HG03460 (cell line): ENCODE results near the gene MITF.
"Not testable (repeated sequence)": the region's sequence is repeated elsewhere in the genome, so short reads cannot be mapped to it uniquely, and the experiment has no call there.

ENCODE experiments used
- ATAC-seq: cut with Tn5 transposase; IDR thresholded peaks from one replicate; pipeline ENCODE4 v1.9.1; 2021; ENCODE audit not compliant: unreplicated experiment

The MITF gene

DNA sequence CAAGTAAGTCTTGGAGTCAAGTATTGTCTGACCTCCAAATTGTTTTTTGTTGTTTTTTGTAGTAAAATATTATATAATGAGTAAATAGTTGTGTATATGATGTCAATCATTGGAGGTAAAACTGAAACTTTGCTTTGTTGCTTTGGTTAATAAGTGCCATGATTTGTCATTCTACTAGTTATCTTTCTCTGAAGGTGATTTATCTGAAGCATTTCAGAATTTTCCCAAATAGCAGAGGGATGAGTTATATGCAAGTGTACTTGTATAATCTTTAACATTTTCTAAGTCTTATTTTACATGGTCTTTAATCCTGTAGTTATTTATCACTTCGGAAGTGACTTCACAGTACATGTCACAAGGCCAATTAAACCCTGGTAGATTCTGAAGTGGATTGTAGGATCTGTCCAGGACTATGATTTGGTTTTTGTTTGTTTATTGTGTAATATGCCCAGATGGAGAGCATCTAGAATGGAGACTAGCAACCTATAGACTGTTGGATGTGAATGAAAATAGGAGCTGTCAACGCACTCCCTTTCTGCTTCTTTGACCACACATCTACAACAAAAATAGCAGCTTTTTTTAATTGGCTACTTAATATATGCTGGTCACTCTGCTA is 167.2 kb downstream of the MITF start:
- no peak for ATAC-seq

GRCh38 chr3:69907554-69907953 is 168.3 kb downstream of the MITF start:
- no peak for ATAC-seq

GRCh38 chr3:69909859-69910258 is 170.6 kb downstream of the MITF start:
- not testable (repeated sequence) for ATAC-seq

DNA sequence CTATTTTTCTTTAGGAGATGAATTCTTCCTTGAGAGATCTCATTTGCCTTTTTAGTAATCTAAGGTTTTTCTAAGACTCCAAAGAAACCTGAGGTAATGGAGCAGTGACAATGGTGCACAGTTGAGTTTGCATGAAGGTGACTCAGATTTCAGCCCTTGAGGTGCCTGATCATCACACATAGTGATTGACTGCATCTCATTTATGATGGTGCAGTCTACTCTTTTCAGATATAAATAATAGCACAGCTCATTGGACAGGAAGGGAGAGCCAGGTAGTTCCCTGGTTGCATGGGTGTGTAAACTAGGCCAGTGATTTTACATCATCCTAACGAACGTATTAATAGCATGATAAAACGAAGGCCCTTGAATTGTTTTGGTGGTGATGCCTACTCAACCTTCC is 174.2 kb downstream of the MITF start:
- no peak for ATAC-seq

- no peak for ATAC-seq
These were observed 175.1 kb downstream of the MITF start for GRCh38 chr3:69914395-69914794.

DNA sequence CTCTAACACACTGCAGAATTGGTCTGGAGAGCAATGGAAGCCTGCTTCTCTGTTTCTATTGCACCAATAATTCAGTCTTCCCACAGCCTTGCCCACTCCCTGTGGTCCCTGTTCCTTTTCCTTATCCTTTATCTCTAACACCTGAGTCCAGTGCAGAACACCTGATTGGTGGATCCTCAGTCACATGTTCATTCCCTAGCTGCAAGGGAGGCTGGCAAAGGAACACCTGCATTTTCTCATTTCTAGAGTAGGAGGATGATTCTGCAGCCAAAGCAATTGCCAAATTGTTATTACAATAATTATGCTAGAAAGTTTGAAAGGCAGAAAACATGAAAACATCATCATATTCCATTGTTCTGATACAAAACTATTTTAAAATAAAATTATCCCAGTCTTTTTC is 176.5 kb downstream of the MITF start:
- ATAC-seq, result no peak

DNA sequence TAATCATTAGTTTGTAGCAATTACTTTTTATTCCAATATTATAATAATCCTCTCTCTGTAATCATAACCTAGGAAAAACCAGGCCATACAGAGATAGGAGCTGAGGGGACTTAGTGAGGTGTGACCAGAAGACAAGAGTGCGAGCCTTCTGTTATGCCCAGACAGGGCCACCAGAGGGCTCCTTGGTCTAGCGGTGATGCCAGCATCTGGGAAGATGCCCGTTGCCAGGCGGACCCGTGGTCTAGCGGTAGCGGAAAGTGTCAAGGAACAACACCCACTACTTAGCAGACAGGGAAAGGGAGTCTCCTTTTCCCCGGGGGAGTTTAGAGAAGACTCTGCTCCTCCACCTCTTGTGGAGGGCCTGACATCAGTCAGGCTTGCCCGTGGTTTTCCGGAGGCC is 180.7 kb downstream of the MITF start:
- not testable (repeated sequence) for ATAC-seq

DNA sequence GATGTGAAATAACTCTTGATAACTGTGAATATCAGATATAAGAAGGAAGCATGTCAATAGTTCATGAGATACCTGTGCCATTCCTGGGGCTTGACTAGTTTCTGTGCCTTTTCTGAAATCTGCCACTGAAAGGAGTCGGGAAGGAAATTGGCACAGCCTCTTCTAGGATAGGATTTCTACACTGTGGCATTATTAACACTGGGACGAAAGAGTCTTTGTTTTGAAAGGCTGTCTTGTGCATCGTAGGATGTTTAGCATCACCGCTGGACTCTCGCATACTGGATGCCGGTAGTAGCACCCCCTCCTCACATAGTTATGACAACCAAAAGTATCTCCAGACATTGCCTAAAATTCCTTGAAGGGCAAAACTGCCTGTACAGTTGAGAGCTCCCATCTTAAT is 182.4 kb downstream of the MITF start:
- no peak for ATAC-seq

DNA sequence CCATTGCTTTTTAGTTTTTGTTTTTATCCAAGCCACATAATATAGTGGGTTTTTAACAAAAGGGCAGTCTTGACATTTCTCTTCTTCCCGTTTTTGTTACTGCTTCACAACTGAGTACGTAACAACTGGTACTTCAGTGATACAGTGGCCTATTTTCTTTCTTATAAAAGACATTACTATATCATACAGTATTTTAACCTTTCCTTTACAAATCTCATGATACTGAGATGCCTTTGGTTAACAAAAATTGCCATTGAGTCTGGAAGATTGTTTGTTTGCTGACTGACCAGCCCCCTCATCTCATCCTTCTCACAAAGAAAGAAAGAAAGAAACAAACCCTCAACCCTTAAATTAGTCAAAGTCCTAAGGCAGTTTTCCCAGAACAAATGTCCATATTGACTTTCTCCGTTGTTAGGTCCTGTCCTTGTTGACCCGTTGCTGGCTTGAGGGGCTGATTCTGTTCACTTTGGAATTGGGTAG is 183.3 kb downstream of the MITF start:
- no peak for ATAC-seq

DNA sequence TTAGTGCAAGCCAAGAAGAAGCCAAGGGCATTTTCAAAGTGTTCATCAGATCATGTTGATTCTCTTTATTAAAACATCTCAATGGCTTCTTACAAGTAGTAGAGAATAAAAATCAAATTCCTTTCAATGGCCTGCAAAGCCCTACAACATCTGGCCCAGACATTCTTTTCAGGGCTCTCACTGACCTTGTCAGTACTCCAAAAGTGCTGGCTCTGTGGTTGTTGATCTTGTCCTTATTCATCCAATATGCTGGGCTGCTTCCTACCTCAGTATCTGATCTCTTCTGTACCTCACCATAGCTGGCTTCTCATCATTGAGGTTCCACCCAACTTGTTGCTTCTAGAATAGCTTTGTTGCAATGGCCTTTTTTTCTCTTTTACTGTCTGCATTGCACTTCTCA is 186.2 kb downstream of the MITF start:
- ATAC-seq, result no peak

DNA sequence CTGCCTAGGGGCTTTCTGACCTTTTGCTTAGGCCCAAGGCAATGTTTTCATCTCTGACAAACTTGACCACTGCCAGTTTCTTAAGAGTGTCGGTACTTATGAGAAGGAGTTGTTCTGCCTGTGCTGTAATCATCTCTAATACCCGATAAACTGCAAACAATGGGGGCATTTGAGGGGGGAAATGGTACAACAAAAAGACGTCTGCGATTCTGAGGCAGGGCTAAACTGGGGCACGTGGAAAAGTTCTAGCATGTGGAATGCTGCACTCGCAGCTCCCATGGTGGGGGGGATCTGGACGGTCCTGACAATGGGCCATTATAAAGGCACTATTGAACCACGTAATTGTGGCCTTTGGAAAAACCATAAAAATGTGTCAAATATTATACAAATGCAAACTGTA is 187.1 kb downstream of the MITF start:
- ATAC-seq, result no peak

DNA sequence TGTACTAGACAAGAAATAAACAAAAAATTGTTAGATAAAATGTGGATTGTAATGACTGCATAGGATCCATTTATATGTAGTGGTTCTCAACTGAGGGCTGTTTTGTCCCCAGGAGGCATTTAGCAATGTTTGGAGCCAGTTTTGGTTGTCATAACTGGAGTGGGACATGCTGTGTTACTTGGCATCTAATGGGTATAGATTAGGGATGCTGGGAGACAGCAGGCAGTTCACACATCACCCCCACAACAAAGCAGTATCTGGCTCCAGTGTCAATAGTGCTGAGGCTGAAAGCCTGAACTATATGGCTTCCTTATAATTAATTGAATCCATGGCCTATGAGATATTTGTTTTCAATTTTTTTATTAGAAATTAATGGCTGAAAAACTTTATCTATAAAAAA is 188.3 kb downstream of the MITF start:
- ATAC-seq, result no peak

GRCh38 chr3:69929019-69929418 is 189.8 kb downstream of the MITF start:
- ATAC-seq, result no peak

DNA sequence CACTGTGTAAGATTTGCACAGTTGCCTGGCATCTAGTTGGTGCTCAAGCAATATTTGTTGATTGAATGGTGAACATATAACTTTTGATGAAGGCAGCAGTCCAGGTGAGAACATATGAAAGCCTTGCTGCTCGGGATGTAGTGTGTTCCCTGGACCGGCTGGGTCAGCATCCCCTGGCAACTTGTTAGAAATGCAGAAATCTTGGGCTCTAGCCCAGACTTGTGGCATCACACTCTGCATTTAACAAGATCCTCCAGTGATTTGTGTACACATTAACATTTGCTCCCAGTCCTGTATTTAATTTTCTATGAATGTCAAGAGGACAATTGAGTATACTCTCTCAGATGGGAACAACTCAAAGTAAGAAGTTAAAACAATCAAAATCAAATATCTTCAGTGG is 191.3 kb downstream of the MITF start:
- ATAC-seq, result no peak

GRCh38 chr3:69932087-69932486 is 192.8 kb downstream of the MITF start:
- no peak for ATAC-seq

DNA sequence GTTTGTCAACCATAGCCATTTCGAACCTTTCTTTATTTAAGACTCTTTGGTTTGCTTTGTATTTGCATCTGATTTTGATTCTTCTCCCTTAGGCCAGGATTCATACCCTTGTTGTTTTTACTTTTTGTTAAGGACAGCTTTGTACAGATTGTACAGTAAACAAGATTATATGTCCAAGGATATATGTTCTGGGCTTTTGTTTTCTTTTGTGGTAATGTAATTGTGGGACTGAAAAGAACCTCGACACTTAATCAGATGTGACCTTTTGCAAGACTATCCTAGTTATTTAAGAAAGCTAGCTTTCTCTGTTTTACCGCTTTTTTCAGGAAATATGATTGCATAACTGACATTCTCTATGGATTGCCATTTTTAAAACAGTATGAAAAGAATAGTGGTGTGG is 193.2 kb downstream of the MITF start:
- ATAC-seq, result no peak

- no peak for ATAC-seq
These were observed 195.1 kb downstream of the MITF start for GRCh38 chr3:69934398-69934797.

- no peak for ATAC-seq
These were observed 197.0 kb downstream of the MITF start for GRCh38 chr3:69936266-69936665.

- no peak for ATAC-seq
These were observed 198.8 kb downstream of the MITF start for GRCh38 chr3:69938061-69938460.

DNA sequence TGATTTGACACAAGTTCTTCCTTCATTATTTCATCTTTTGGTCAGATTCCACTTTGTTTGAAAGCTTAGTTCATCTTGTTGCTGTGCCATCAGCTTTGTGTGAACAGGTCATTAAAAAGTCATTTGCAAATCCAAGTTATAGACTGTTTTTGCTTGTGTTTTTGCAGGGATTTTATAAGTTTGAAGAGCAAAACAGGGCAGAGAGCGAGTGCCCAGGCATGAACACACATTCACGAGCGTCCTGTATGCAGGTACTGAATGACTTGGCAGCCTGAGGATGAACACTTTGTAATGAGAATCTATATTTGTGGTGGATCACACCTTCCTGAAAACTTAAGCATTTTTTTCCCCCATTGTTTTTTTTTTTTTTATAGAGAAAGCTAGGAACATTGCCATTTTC is 199.7 kb downstream of the MITF start:
- ATAC-seq, result no peak

GRCh38 chr3:69941037-69941436 is 201.8 kb downstream of the MITF start:
- no peak for ATAC-seq

GRCh38 chr3:69941439-69942176 is 202.3 kb downstream of the MITF start:
- ATAC-seq, result no peak
